ENCODE data around the gene S100A6.

GRCh38 chr1:153520818-153521476, 14.8 kb downstream of the S100A6 start:
- TF ChIP-seq EP300 (IDR thresholded peaks at IDR 0.05) (no peak), CTCF (IDR thresholded peaks at IDR 0.05) (no peak), POLR2A (IDR thresholded peaks at IDR 0.05) (no peak)
